HCEC 1CT (cell line): ENCODE results near the gene BTBD17.

Source experiments
- DNase-seq: peaks from one replicate; pipeline ENCODE4 v3.0.0-alpha.2; 2017

BTBD17 gene

DNA sequence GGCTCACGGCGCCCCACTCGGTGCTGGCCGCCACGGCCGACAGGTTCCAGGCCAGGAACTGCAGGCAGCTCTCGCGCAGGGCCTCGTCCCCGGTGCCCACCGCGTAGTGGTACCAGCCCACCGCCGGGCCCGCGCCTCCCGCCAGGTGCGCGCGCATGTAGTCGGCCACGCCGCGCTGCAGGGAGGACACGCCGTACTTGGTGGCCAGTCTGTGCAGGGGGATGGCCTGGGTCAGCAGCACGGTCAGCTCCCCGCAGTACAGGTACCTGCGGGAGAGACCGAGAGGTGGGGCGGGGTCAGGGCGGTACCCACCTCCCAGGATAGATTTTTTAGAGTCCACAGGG, 4.2 kb downstream of the BTBD17 start:
- DNase-seq, result no peak

DNA sequence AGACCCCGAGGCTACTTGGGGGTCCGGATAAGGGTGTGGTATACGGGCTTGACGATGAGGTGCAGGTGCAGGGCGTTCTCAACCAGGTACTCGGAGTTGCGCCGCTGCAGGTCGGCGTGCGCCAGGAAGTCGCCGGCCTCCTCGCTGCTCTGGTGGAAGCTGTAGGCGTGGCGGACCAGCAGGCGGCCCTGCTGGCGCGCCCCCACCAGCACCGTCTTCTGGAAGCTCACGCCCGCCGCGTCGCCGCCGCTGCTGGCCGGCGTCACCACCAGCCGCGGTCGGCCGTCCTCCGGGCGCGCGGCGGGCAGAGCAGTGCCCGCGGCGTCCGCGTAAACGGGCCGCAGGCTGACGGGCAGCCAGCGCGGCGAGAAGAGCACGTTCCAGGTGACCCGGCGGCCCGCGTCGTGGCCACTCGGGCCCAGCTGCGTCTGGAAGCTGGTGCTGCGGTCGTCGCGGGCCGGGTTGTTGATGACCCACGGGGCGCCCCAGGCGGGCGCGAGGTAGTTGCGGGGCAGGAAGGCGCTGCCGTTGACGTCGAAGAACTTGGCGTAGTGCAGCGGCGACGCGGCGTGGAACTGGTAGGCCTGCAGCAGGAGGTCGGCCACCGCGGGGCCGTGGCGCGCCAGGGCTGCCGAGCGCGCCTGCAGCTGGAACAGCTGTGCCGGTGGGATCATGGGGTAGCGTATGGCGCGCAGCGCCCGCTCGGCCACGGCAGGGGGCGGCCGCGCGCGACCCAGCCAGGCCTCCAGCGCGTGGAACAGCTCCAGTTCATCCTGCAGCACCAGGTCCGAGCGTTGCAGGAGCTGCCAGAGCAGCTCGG, 4.8 kb downstream of the BTBD17 start:
- DNase-seq, result no peak

GRCh38 chr17:74355065-74355464, 6.6 kb downstream of the BTBD17 start:
- DNase-seq, result no peak

- DNase-seq, result no peak
Measured at GRCh38 chr17:74354561-74354960, 7.1 kb downstream of the BTBD17 start.

DNA sequence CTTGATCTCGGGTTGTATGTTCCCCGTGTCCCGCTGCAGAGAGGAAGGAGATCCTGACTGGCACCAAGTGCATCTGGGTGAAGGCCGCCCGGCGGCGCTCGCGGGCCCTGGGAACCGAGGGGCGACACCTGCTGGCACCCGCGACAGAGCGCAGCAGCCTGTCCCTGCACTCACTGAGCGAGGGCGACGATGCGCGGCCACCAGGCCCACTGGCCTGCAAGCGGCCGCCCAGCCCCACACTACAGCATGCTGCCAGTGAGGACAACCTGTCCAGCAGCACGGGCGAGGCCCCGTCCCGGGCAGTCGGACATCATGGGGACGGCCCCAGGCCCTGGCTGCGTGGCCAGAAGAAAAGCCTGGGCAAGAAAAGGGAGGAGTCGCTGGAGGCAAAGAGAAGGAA, 7.5 kb downstream of the BTBD17 start:
- no peak for DNase-seq

GRCh38 chr17:74353446-74354060, 8.1 kb downstream of the BTBD17 start:
- DNase-seq, result no peak

- DNase-seq, result no peak
Measured at GRCh38 chr17:74351552-74352210, 10.0 kb downstream of the BTBD17 start.

- DNase-seq, result no peak
Measured at GRCh38 chr17:74350486-74350885, 11.2 kb downstream of the BTBD17 start.

- DNase-seq, result no peak
Measured at GRCh38 chr17:74349120-74349519, 12.5 kb downstream of the BTBD17 start.

DNA sequence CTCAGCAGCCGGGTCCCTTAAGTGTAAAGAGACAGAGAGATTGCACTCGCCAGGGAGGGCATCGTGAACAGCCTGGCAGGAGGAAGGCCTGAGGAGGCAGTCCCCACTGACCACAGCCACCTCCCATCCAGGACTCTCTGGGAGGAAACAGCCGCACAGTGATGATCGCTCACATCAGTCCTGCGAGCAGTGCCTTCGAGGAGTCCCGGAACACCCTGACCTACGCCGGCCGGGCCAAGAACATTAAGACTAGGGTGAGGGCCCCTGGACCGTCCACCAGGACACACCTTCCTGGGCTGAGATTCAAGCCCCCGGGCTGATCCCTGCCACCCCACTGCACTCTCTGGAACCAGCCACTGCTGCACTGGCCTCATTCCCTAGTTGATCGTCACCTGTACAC, 14.0 kb downstream of the BTBD17 start:
- DNase-seq, result no peak

GRCh38 chr17:74345433-74346241, 16.0 kb downstream of the BTBD17 start:
- DNase-seq, result no peak

DNA sequence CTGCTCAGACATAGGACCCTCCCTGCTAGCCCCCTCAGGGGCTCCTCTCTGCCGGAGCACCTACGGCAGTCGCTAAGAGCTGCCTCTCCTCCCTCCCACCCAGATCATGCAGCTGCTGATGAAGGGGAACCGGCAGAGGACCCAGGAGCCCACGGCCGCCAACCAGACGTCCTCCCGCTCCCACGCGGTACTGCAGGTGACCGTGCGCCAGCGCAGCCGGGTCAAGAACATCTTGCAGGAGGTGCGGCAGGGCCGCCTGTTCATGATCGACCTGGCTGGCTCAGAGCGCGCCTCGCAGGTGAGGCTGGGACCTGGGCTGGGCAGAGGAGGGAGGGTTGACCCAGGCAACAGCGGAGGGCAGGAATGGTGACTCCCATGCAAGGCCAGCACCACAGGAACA, 17.0 kb downstream of the BTBD17 start:
- DNase-seq, result no peak

DNA sequence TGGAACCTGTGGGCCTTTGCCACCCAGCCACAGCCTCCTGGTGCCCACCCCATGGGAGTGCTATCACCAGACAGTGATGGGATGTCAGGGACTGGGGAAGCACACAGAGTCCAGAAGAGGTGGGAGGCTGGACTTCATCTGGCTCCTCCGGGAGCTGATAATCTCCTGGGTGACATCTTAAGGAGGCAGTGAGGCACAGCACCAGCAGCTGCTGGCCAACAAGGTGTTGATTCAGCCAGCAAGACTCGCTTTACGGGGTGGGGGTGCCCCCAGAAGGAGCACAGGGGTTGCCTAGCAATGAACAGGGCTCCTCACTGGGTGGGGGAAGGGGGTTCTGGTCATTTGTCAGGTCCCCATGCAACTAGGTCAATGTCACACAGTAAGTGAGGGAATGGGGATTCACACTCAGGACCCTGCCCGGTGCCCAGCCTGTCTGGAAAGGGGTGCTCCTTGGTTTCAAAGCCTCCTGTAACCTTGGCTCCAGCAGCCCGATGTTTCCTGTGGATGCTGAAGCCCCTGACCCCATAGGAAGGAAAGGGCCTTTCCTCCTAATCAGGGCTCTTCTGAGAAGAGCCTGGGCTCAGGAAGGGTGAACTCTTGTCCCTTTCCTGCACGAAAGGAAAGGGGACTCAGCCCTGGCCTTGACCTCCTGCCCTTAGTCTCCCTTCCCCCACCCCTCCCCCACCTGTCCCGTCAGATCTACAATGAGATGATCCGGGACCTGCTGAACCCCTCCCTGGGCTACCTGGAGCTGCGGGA, 18.0 kb downstream of the BTBD17 start:
- no peak for DNase-seq

DNA sequence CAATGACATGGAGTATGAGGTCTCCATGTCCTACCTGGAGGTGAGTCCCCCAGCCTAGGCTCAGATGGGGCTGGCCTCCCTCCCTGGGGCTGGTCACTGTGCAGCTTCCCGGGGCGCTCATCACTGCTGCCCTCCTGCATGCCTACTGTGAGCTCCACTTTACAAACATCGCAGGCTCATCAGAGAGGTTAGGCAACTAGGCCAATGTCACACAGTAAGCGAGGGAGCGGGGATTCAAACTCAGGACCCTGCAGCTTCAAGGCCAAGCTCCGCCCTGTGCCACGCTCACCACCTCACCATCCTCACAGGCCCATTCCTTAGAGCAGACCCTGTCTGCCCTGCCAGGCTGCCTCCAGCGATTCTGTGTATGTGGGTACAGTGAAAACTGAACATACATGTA, 18.5 kb downstream of the BTBD17 start:
- no peak for DNase-seq

- no peak for DNase-seq
Measured at GRCh38 chr17:74342224-74342623, 19.4 kb downstream of the BTBD17 start.

DNA sequence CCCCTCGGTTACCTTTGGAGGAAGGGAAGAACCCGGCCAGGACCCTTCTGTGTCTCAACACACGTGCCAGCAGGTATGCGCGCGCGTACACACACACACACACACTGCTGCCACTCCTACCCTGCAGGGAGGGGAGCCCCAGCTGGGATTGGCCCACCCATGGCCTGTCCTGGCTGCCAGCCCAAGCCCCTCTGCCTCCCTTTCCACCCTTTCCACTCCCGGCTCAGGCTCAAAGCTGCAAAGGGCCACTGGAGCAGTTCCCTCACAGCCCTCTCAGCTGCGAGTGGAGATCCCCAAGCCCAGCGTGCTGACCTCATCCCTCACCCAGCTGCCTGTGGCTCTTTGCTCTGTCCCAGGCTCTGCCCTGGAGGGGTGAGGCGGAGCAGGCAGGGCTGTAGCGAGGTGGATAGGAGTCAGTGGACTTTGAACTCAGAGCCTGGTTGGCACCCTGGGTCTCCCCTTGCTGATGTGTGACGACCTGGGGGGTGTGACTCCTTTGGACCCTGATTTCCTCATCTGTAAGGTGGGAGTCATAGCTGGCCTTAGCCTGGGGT, 21.1 kb downstream of the BTBD17 start:
- no peak for DNase-seq

DNA sequence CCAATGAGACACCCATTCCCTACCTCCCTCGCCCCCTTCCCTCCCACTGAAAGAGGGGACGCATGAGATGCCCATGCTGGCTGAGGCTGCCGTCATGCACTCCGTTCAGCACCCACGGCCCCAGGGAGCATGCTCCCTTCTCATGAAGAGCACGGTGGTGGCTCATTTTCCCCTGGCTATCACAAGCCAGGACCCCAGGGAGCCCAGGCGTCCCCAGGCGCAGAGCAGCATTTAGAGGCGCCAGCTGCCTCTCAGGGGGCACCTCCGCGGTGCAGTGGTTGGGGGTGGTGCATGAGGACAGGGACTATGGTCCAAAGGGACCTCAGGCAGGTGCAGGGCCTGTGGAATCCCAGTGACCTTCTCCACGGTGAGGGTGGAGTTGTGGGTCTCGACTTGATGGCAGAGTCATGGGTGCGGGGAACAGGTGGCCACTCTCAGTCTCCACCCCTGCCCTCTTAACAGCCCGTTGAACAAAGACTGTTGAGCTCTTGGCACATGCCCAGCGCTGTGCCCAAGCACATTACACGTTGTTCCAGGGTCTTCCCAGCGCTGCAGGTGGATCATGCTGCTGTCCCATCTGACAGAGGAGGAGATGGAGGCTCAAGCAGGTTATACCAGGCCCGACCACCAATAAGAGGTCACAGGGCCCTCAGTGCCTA, 22.0 kb downstream of the BTBD17 start:
- DNase-seq, result no peak

- no peak for DNase-seq
Measured at GRCh38 chr17:74337834-74338500, 23.7 kb downstream of the BTBD17 start.

- no peak for DNase-seq
Measured at GRCh38 chr17:74336307-74336706, 25.4 kb downstream of the BTBD17 start.

DNA sequence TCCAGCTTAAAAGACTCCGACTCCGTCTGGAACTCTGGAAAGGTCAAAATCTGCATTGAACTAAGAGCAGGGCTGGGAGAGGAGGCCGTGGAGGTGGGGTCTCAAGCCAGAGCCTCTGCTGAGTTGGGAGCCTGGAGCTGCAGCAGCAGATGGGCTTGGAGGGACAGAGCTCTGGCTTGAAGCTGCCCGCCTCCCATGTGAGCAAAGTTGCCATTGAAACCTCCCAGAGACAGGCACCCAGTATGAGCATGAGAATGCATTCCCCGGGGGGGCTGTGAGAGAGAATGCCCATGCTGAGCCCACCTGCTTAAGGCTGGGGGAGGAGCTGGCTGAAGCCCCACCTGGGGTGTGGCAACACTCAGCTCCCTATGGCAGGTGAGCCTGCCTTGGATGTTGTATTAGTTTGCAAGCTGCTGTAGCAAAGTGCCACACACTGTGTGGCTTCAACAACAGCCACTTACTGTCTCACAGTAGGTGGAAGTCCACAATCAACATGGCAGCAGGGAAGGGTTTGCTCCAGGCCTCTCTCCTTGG, 26.1 kb downstream of the BTBD17 start:
- no peak for DNase-seq
